ENCODE data around the gene CYP4Z1.
"Not testable (repeated sequence)": the region's sequence is repeated elsewhere in the genome, so short reads cannot be mapped to it uniquely, and the experiment has no call there.

The CYP4Z1 gene

GRCh38 chr1:47128854-47129253 lies 61.8 kb downstream of the CYP4Z1 start:
- not testable (repeated sequence) for DNase-seq (ENCODE audit: low read depth)

- not testable (repeated sequence) for DNase-seq (ENCODE audit: low read depth)
Observed at GRCh38 chr1:47129489-47130230, 62.6 kb downstream of the CYP4Z1 start.

GRCh38 chr1:47132665-47133064 lies 65.6 kb downstream of the CYP4Z1 start:
- not testable (repeated sequence) for DNase-seq (ENCODE audit: low read depth)

- DNase-seq (ENCODE audit: low read depth): no peak
Observed at GRCh38 chr1:47137198-47137597, 70.2 kb downstream of the CYP4Z1 start, which contains the start of gene CYP4A22. Gene CYP4A22 (plus strand): TSS chr1:47137441. CDS start chr1:47137486, 45 bp downstream.

- no peak for DNase-seq (ENCODE audit: low read depth)
Observed at GRCh38 chr1:47137925-47138615, 71.0 kb downstream of the CYP4Z1 start.

GRCh38 chr1:47140358-47140757 lies 73.3 kb downstream of the CYP4Z1 start:
- DNase-seq (ENCODE audit: low read depth): not testable (repeated sequence)

- not testable (repeated sequence) for DNase-seq (ENCODE audit: low read depth)
Observed at GRCh38 chr1:47143654-47144053, 76.6 kb downstream of the CYP4Z1 start.

- DNase-seq (ENCODE audit: low read depth): not testable (repeated sequence)
Observed at GRCh38 chr1:47146495-47146894, 79.5 kb downstream of the CYP4Z1 start.

- DNase-seq (ENCODE audit: low read depth): no peak
Observed at GRCh38 chr1:47147047-47147785, 80.2 kb downstream of the CYP4Z1 start.

GRCh38 chr1:47149162-47149561 lies 82.1 kb downstream of the CYP4Z1 start:
- not testable (repeated sequence) for DNase-seq (ENCODE audit: low read depth)

GRCh38 chr1:47156457-47156856 lies 89.4 kb downstream of the CYP4Z1 start:
- not testable (repeated sequence) for DNase-seq (ENCODE audit: low read depth)

GRCh38 chr1:47157957-47158356 lies 90.9 kb downstream of the CYP4Z1 start:
- DNase-seq (ENCODE audit: low read depth): not testable (repeated sequence)

GRCh38 chr1:47160716-47161115 lies 93.7 kb downstream of the CYP4Z1 start:
- no peak for DNase-seq (ENCODE audit: low read depth)

- DNase-seq (ENCODE audit: low read depth): no peak
Observed at GRCh38 chr1:47161298-47162040, 94.4 kb downstream of the CYP4Z1 start.

GRCh38 chr1:47164552-47164951 lies 97.5 kb downstream of the CYP4Z1 start:
- DNase-seq (ENCODE audit: low read depth): no peak
